HG03354 (cell line): Measurements from ENCODE around the gene ANKRD39.
A peak's percentile ranks its signal among the peaks of the same experiment; 100 is the strongest.
"Not testable (repeated sequence)": the region's sequence is repeated elsewhere in the genome, so short reads cannot be mapped to it uniquely, and the experiment has no call there.

Experiments
- ATAC-seq: cut with Tn5 transposase; IDR thresholded peaks from one replicate; pipeline ENCODE4 v1.9.1; 2021; ENCODE audit warnings: mild to moderate bottlenecking; ENCODE audit not compliant: unreplicated experiment, poor library complexity, severe bottlenecking

Gene ANKRD39

DNA sequence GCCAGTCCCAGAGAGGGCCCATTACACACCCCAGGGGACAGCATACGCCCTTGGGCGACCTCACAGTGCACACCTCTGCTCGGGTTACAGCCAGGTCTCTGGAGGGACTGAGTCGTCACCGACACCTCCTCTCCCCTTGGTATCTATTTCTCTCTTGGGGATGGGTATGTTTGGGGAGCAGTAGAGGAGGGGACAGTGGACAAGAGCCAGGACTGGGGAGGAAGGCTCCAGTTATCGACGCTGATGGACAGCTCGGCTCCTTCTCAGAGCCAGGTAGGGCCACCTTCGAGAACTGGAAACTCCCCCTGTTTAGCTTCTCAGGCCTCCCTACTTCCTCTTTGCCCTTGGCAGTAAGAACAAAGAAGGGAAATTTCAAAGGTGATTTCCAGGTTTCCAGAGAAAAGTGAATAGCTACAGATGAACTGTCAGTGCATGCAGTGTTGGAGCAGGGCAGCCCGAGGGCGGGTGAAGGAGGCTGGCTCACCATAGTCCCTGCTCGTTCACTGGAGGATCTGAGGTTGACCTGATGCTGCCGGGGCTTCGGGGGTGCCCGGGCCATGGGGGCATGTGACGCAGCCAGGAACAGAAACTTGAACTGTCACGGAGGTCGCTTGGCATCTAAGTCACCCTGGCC, 16.5 kb upstream of the ANKRD39 start:
- peak; percentile 52 for ATAC-seq

DNA sequence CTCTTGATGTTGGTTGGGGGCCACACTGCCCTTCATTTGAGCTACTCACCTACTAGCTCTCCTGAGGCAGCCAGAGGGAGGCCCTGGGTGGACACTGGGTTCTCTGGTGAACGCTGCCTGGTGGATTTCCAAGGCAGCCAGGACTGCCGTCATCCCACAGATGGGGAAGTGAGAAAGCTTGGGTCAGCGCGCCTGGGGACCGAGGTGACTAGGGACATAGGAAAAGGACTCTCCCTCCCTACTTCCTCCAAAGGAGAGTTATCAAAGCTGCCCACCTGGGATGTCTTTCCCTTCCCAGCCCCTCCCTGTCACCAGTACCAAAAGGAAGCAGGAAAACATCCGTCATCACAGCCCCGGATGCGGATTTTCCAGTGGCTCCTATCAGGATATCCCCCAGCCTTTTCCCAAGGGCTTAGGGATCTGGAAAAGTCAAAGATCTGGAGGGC, 15.9 kb upstream of the ANKRD39 start:
- no peak for ATAC-seq

- no peak for ATAC-seq
Observed at GRCh38 chr2:96872591-96873349, 15.0 kb upstream of the ANKRD39 start.

DNA sequence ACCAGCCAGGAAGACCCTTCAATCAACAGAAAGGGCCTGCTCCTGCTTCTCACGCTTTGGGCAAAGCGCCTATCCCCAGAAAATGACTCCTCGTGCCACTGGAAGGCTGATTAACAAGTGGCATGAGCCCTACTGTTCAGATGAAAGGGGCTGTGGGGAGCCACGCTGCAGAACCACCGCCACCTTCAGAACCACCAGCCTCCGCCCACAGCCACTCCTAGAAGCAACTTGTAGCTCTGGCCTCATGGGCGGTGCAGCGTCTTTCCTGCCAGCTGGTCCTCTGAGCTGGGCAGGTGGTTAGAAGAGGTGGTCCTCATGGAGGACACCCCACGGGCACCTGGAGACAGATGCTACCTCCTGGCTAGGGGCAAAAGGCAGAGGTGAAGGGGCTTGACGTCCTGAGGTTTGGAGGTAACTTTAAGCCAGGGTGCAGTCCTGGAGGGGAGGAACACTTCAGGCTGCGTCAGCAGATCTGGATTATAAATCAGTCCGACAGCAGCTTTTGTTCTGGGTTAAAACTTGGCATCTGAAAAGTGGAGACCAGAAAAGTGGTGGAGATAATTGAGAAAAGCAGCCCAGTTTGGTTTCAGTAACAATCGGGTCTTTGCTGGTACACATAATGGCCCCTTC, 12.9 kb upstream of the ANKRD39 start:
- no peak for ATAC-seq

- ATAC-seq: no peak
Observed at GRCh38 chr2:96869822-96870625, 12.2 kb upstream of the ANKRD39 start, which contains the start of gene SEMA4C. SEMA4C (minus strand) TSS chr2:96870080; CDS start chr2:96867886, 2,194 bp downstream.

DNA sequence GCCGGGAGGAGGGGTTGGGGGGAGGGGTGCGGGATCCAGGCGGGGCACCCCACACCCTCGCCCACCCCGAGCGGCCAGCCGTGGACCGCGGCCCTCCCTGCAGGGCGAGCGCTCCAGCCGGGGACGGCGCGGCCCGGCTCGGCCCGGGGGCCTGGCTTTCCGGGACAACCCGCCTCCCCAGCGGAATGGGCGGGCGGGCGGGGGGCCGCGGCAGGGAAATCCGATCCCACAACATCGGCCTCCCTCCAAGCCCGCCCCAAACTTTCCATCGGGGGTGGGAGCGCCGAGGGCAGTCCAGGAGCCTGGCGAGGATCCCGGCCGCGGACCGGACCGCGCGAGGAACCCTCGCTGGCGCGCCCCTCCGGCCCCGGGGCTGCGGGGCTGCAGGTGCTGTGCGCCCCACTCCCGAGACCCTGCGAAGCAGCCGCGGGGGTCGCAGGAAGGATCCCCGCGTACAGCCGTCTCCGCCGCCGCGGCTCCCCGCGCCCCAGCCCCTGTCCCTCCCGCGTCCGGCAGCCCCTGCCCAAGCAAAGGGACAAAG, 11.5 kb upstream of the ANKRD39 start:
- ATAC-seq: peak; percentile 9

DNA sequence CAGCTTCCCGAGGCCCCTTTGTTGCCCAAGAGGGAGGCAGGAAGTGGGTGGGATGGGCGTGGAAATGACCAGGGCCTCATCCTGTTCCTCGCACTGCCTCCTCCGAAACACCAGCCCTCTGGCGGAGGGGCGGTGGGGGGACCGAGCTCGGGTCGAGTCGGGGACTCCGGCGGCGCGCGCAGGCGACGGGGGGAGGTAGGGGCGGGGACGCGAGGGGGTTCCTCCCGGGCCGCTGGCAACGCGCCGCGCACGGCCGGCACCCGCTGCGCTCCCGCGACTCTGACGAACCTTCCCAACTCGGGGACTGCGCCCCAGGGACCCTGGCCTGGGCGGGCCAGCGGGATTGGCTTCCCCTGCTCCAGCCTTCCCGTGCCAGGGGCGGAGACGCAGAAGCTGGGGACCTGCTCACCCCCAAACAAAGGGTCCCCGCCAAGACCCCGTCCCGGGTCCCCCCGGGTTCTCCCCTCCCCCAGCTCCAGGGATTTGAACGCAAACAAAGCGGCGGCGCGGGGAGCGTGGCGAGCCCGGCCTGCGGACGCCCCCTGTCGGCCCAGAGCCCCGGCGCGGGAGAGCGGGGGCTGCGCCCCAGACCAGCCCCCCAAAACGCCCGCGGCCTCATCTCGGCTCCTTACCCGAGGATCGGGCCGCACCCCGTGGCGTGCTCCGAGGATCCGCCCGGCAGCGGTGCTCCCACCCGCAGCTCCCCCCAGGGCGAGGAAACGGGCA, 10.9 kb upstream of the ANKRD39 start:
- peak; percentile 50 for ATAC-seq

GRCh38 chr2:96867756-96868554, 10.1 kb upstream of the ANKRD39 start:
- peak; percentile 19 for ATAC-seq

GRCh38 chr2:96866986-96867755, 9.4 kb upstream of the ANKRD39 start:
- no peak for ATAC-seq

DNA sequence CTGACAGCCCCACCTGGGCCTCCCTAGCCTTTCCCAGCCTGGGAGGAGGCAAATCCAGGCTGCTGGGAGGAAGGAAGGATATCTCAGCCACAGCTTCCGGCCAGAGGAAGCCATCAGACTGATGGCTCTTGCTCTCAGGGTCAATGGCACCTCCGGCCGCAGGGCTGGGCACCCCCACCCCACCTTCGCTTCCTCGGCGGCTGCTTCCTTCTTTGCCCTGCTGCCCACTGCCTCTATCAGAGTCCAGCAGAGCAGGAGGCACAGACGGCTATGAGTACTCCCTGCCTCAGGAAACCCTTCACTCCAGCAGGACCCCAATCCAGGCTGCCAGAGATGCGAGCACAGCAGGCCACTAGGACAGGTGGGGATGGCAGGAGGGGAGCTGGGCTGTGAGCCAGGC, 8.8 kb upstream of the ANKRD39 start:
- no peak for ATAC-seq

- ATAC-seq: no peak
Observed at GRCh38 chr2:96866149-96866548, 8.3 kb upstream of the ANKRD39 start.

DNA sequence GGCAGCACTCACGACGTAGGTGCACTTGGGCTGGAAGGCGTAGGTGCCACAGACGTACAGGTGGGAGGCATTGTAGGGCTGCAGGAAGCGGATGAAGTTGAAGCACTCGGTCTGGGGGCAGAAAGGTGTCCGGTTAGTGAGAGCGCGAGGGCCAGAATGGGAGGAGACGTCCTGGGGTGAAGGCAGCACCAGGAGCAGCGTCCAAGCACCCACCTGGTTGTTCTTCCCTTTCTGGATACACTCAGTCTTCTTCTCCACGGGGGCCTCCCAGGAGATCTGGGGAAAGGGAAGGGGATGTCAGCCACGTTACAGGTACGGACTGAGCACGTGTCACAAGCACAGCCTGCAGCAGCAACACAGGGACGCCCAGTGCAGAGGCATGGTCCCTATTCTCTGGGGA, 7.8 kb upstream of the ANKRD39 start:
- no peak for ATAC-seq

DNA sequence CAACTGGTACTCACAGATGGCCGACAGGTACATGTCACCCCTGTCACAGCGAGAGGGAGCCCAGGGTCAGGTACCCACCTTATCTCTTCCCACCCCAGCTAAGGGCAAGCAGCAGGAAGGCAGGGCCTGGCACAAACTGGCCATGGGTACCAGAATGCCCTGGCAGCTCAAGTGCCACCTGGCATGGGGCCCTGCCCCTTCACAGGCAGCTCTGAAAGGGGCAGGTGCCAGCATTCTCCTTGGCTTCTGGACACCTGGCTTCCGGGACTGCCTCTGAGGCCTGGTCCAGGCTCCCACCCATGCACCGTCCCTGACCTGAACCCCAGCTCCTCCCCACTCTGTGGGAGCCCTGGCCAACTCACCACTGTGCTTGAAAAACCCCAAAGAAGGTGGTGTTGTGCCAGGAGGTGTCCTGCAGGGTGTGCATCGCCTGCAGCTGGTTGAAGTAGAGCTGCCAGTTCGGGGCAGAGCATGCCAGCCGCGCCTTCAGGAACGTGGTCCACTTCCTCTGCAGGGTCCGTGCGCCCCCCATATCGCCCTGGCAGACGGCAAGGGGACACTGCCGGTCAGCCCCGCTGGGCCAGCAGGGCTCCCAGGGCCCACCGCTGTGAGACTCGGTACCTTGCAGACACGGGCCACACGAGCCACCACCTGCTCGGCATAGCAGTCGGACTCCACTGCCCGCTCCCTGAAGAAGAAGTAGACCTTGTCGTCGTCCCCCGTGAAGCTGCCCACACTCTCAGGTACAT, 6.7 kb upstream of the ANKRD39 start:
- ATAC-seq: no peak

DNA sequence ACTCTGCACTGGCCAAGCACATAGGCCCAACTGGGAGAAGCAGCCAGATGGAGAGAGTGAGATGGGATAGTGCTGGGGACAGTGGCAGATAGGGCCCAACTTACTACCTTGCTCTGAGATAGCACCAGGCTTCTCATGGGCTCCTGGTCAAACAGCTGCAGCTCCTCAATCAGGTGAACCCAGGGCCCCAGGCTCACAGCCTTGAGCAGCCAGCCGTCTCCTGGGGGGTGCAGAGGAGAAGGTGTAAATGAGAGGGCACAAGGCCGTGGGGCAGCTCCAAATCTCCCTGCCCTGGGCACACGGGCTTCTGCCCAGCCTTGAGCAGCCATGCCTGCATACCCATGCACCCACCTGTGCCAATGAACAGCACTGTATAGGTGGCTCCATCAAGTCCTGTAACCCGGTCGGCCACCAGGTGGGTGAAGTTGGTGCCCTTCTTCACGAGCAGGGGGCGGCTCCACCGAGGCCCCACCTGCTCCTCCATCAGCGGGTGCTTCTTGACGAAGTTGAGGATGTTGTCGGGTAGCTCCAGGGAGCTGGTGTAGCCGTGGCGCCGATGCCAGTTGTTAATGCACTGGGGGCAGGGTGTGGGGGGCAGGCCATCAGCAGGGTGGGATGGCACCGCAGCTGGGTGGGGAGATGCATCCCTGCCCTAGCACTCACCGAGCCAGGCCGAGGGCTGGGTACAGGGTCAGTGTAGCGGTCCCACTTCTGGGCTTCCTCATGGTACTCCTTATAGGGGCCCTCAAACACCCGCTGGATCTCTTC, 5.9 kb upstream of the ANKRD39 start:
- ATAC-seq: no peak

- not testable (repeated sequence) for ATAC-seq
Observed at GRCh38 chr2:96863056-96863455, 5.2 kb upstream of the ANKRD39 start.

- ATAC-seq: no peak
Observed at GRCh38 chr2:96861074-96861473, 3.3 kb upstream of the ANKRD39 start.
